ENCODE data around the gene ZNF860. TPM values are rescaled to one million over a fixed set of nuclear protein-coding genes. Genes with fewer than 3 reads are reported as not detected.
"Not testable (repeated sequence)": the region's sequence is repeated elsewhere in the genome, so short reads cannot be mapped to it uniquely, and the experiment has no call there.

Gene ZNF860
- total and polyA plus RNA-seq, 7 donors, result under 0.01 to 1.3 (median 0.55) TPM; not detected in 1

GRCh38 chr3:31985831-31986230, 4.3 kb downstream of the ZNF860 start:
- Histone ChIP-seq H3K36me3 (no peaks in the 10 kb centered on the region), H3K4me3 (no peak overlapping the region), H3K4me1 (peaks cover 0 to 8% (median 3%) of the 10 kb centered on the region in 4 donors), H3K9me3 (peaks cover 3 to 6% (median 5%) of the 10 kb centered on the region in 4 donors), H3K27me3 (no peaks in the 10 kb centered on the region), H3K27ac (no peak overlapping the region)
- intact Hi-C loops (cut with DNase I), result no loop called here
- no peak for DNase-seq
- TF ChIP-seq POLR2AphosphoS5 (IDR thresholded peaks at IDR 0.05), result no peak
- no peak for TF ChIP-seq POLR2A (IDR thresholded peaks at IDR 0.05)
- TF ChIP-seq, protein P1, sequence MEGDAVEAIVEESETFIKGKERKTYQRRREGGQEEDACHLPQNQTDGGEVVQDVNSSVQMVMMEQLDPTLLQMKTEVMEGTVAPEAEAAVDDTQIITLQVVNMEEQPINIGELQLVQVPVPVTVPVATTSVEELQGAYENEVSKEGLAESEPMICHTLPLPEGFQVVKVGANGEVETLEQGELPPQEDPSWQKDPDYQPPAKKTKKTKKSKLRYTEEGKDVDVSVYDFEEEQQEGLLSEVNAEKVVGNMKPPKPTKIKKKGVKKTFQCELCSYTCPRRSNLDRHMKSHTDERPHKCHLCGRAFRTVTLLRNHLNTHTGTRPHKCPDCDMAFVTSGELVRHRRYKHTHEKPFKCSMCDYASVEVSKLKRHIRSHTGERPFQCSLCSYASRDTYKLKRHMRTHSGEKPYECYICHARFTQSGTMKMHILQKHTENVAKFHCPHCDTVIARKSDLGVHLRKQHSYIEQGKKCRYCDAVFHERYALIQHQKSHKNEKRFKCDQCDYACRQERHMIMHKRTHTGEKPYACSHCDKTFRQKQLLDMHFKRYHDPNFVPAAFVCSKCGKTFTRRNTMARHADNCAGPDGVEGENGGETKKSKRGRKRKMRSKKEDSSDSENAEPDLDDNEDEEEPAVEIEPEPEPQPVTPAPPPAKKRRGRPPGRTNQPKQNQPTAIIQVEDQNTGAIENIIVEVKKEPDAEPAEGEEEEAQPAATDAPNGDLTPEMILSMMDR (IDR thresholded peaks at IDR 0.05), result no peak
- TF ChIP-seq EP300 (IDR thresholded peaks at IDR 0.05), result no peak
- 73 to 91% methylated on average over 2 of the region's 2 CpGs for WGBS, 2 donors

- no peaks in the 10 kb centered on the region for H3K4me1 ChIP-seq
- TF ChIP-seq POLR2AphosphoS5 (IDR thresholded peaks at IDR 0.05) (no peak), POLR2A (IDR thresholded peaks at IDR 0.05) (no peak), EP300 (IDR thresholded peaks at IDR 0.05) (no peak)
- TF ChIP-seq, protein P1 (IDR thresholded peaks at IDR 0.05), result no peak
- no peak overlapping the region for H3K4me3 ChIP-seq
- H3K27me3 ChIP-seq, result no peaks in the 10 kb centered on the region
- WGBS, 2 donors, result 94 to 100% methylated on average over 1 of the region's 1 CpG
- DNase-seq, result no peak
- H3K36me3 ChIP-seq, result no peaks in the 10 kb centered on the region
- H3K9me3 ChIP-seq, result peaks cover 3 to 9% (median 6%) of the 10 kb centered on the region in 4 donors
- intact Hi-C loops (cut with DNase I), result no loop called here
- no peak overlapping the region for H3K27ac ChIP-seq
These were observed 6.7 kb downstream of the ZNF860 start for GRCh38 chr3:31988271-31988670.

GRCh38 chr3:31992995-31993394, 11.4 kb downstream of the ZNF860 start:
- DNase-seq; H3K27me3 ChIP-seq; H3K9me3 ChIP-seq; H3K27ac ChIP-seq; H3K4me1 ChIP-seq; H3K4me3 ChIP-seq; intact Hi-C loops (cut with DNase I); H3K36me3 ChIP-seq: not testable (repeated sequence)
- WGBS, 2 donors, result 94 to 96% methylated on average over 6 of the region's 6 CpGs

- TF ChIP-seq EP300 (IDR thresholded peaks at IDR 0.05) (no peak), POLR2A (IDR thresholded peaks at IDR 0.05) (no peak), POLR2AphosphoS5 (IDR thresholded peaks at IDR 0.05) (no peak)
- TF ChIP-seq, protein P1 (IDR thresholded peaks at IDR 0.05), result no peak
- 83 to 92% methylated on average over 1 of the region's 1 CpG for WGBS, 2 donors
- no peak for DNase-seq
- no peaks in the 10 kb centered on the region for H3K36me3 ChIP-seq
- no peak overlapping the region for H3K4me3 ChIP-seq
- H3K27ac ChIP-seq, result no peak overlapping the region
- intact Hi-C loops (cut with DNase I), result no loop called here
- H3K4me1 ChIP-seq, result no peaks in the 10 kb centered on the region
- no peaks in the 10 kb centered on the region for H3K27me3 ChIP-seq
- H3K9me3 ChIP-seq, result peaks cover 0 to 9% (median 6%) of the 10 kb centered on the region in 4 donors
These were observed 12.3 kb downstream of the ZNF860 start for GRCh38 chr3:31993843-31994242.

DNA sequence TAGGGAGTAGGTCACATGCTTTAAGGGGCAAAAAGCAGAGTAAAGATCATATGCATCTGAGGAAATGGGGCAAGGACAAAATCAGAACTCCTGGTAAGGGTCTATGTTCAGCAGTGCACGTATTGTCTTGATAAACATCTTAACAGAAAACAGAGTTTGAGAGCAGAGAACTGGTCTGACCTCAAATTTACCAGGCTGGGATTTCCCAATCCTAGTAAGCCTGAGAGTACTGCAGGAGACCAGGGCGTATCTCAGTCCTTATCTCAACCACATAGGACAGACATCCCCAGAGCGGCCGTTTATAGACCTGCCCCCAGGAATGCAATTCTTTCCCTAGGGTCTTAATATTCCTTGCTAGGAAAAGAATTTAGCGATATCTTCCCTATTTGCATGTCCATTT, 13.5 kb downstream of the ZNF860 start:
- H3K36me3 ChIP-seq; H3K27ac ChIP-seq; H3K4me1 ChIP-seq; DNase-seq; H3K27me3 ChIP-seq; H3K4me3 ChIP-seq; H3K9me3 ChIP-seq; intact Hi-C loops (cut with DNase I): not testable (repeated sequence)
- WGBS, 2 donors, result 77 to 91% methylated on average over 5 of the region's 5 CpGs

GRCh38 chr3:31996195-31996594, 14.6 kb downstream of the ZNF860 start:
- Histone ChIP-seq H3K36me3 (no peaks in the 10 kb centered on the region), H3K27ac (no peak overlapping the region), H3K9me3 (peaks cover 0 to under 1% (median 0%) of the 10 kb centered on the region in 4 donors), H3K4me1 (no peaks in the 10 kb centered on the region), H3K4me3 (no peak overlapping the region), H3K27me3 (no peaks in the 10 kb centered on the region)
- intact Hi-C loops (cut with DNase I), result no loop called here
- WGBS, 2 donors, result 72 to 76% methylated on average over 1 of the region's 1 CpG
- no peak for DNase-seq
- TF ChIP-seq, protein P1 (IDR thresholded peaks at IDR 0.05), result no peak
- TF ChIP-seq EP300 (IDR thresholded peaks at IDR 0.05) (no peak), POLR2A (IDR thresholded peaks at IDR 0.05) (no peak), POLR2AphosphoS5 (IDR thresholded peaks at IDR 0.05) (no peak)
